LNCaP clone FGC (cell line): ENCODE results near the gene KRT37.

Experiments used
- DNase-seq: peaks from one replicate; pipeline ENCODE4 v3.0.0-alpha.2; 2011; ENCODE audit warnings: low read depth
- H3K4me3 ChIP-seq: 2 replicates; pipeline ENCODE4 v1.5.1; 2011; ENCODE audit warnings: mild to moderate bottlenecking, low read depth, low read length, control low read depth
- TF ChIP-seq, protein P1 (sequence below): IDR thresholded peaks from 2 replicates; pipeline ENCODE4 v1.5.1; 2012; ENCODE audit warnings: mild to moderate bottlenecking; ENCODE audit not compliant: control insufficient read depth, insufficient read depth; ENCODE audit errors: extremely low read depth

Gene KRT37

GRCh38 chr17:41417576-41418015 is 6.8 kb downstream of the KRT37 start:
- no peak overlapping the region for H3K4me3 ChIP-seq
- peak; percentile 15 for DNase-seq
- TF ChIP-seq, protein P1, sequence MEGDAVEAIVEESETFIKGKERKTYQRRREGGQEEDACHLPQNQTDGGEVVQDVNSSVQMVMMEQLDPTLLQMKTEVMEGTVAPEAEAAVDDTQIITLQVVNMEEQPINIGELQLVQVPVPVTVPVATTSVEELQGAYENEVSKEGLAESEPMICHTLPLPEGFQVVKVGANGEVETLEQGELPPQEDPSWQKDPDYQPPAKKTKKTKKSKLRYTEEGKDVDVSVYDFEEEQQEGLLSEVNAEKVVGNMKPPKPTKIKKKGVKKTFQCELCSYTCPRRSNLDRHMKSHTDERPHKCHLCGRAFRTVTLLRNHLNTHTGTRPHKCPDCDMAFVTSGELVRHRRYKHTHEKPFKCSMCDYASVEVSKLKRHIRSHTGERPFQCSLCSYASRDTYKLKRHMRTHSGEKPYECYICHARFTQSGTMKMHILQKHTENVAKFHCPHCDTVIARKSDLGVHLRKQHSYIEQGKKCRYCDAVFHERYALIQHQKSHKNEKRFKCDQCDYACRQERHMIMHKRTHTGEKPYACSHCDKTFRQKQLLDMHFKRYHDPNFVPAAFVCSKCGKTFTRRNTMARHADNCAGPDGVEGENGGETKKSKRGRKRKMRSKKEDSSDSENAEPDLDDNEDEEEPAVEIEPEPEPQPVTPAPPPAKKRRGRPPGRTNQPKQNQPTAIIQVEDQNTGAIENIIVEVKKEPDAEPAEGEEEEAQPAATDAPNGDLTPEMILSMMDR: peak; percentile 60

DNA sequence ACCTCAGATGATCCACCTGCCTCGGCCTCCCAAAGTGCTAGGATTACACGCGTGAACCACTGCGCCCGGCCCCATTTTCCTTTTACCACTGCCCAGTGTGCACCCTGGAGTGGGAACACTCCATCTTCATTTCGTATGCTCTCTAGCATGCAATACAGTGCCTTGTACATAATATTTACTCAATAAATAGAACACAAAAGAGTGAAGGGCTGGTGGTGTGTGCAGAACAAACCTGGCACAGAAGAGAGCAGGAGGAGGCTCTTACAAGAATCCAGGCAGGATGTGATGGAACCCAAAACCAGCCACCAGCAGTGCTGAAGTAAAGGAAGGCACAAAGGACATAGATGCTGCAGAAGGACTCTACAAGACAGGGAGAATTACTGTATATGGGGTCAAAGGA is 7.3 kb downstream of the KRT37 start:
- no peak for DNase-seq
- H3K4me3 ChIP-seq: no peak overlapping the region

GRCh38 chr17:41416479-41416878 is 7.9 kb downstream of the KRT37 start:
- no peak for DNase-seq
- TF ChIP-seq, protein P1: no peak
- no peak overlapping the region for H3K4me3 ChIP-seq

More for the DNA sequence above, 7.3 kb downstream of the KRT37 start:
- TF ChIP-seq, protein P1: no peak

- TF ChIP-seq, protein P1: no peak
- no peak for DNase-seq
- no peak overlapping the region for H3K4me3 ChIP-seq
Measured at GRCh38 chr17:41415833-41416335, 8.5 kb downstream of the KRT37 start.

GRCh38 chr17:41415411-41415810 is 9.0 kb downstream of the KRT37 start:
- TF ChIP-seq, protein P1: no peak
- no peak for DNase-seq
- H3K4me3 ChIP-seq: no peak overlapping the region

- no peak overlapping the region for H3K4me3 ChIP-seq
- TF ChIP-seq, protein P1: no peak
- no peak for DNase-seq
Measured at GRCh38 chr17:41413982-41414381, 10.4 kb downstream of the KRT37 start.

DNA sequence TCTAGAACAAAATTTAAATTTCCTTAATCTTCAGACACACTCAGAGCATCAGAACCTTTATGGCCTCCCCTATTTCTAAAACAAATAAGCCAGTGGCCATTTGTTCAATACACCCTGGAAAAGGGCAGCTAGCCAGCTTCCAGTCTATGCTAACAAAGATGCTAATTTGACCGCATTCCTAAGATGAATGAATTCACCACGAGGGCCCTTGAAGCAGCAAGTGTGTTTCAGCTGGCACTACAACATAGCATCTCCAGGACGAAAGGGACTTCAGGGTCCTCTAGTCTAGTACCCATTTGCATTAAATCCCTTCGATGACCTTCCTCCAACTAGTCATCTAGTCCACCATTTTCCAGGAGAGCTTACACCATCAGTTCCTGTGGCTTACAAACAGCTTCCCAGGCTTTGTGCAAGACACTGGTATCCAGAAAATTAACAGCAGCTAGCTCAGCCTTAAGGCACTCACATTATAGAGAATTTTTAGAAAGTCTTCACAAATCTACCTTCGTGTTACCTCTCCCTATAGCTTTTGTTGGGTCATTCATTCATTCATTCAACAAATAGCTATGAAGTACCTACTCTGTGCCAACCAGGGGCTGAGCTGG is 10.9 kb downstream of the KRT37 start:
- peak; percentile 10 for DNase-seq
- TF ChIP-seq, protein P1: no peak
- H3K4me3 ChIP-seq: no peak overlapping the region
